ENCODE results near the gene NUBP1. TPM values are rescaled to one million over a fixed set of nuclear protein-coding genes. Genes with fewer than 3 reads are reported as not detected.
"Not testable (repeated sequence)": the region's sequence is repeated elsewhere in the genome, so short reads cannot be mapped to it uniquely, and the experiment has no call there.

The NUBP1 gene
- total RNA-seq, 1 donor from 2014 or later, result 20.0 TPM

DNA sequence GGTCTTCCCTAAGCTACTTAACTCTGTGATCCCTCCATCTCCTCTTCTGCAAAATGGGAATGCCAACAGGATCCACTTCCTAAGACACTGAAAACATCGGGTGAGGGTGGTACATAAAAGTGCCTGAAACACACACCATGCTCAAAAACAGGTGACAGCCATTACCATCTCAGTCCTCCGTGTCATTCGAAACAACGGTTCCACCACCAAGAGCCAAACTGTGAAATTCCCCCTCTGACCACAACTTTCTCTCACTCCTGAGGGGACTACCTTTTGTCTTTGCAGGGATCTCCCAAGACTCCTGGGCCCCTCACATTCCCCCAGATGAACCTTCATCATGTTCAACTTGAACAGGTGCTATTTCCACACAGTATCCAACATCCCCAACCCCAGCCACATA is 37.0 kb downstream of the NUBP1 start:
- no peak overlapping the region for H3K27ac Mint-ChIP-seq (ENCODE audit: unreplicated experiment)
- DNase-seq (ENCODE audit: low spot score), result no peak
- TF ChIP-seq, protein P1, sequence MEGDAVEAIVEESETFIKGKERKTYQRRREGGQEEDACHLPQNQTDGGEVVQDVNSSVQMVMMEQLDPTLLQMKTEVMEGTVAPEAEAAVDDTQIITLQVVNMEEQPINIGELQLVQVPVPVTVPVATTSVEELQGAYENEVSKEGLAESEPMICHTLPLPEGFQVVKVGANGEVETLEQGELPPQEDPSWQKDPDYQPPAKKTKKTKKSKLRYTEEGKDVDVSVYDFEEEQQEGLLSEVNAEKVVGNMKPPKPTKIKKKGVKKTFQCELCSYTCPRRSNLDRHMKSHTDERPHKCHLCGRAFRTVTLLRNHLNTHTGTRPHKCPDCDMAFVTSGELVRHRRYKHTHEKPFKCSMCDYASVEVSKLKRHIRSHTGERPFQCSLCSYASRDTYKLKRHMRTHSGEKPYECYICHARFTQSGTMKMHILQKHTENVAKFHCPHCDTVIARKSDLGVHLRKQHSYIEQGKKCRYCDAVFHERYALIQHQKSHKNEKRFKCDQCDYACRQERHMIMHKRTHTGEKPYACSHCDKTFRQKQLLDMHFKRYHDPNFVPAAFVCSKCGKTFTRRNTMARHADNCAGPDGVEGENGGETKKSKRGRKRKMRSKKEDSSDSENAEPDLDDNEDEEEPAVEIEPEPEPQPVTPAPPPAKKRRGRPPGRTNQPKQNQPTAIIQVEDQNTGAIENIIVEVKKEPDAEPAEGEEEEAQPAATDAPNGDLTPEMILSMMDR (IDR thresholded peaks at IDR 0.05), result no peak
- no peak overlapping the region for H3K4me3 Mint-ChIP-seq (ENCODE audit: unreplicated experiment)
- peaks cover 20% of the 10 kb centered on the region for H3K27me3 Mint-ChIP-seq (ENCODE audit: low read depth)
- no peaks in the 10 kb centered on the region for H3K9me3 Mint-ChIP-seq (ENCODE audit: low read depth)
- no peaks in the 10 kb centered on the region for H3K36me3 Mint-ChIP-seq (ENCODE audit: low read depth)
- H3K4me1 Mint-ChIP-seq (ENCODE audit: low read depth), result no peaks in the 10 kb centered on the region

DNA sequence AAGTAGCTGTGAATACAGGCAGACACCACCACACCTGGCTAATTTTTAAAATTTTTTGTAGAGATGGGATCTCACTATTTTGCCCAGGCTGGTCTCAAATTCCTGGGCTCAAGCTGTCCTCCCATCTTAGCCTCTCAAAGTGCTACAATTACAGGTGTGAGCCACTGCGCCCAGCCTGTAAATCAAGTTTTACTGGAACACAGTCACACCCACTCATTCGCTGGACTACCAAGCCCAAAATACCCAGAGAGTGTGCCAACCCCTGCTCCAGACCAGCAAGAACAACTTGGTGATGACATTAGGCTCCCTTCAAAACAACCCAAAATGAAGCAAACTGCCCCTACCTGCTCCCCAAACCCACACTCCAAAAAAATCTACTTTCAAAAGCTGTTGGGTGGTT is 39.0 kb downstream of the NUBP1 start:
- Mint-ChIP-seq H3K27ac (ENCODE audit: unreplicated experiment) (no peak overlapping the region), H3K4me1 (ENCODE audit: low read depth) (no peaks in the 10 kb centered on the region), H3K27me3 (ENCODE audit: low read depth) (peaks cover 25% of the 10 kb centered on the region), H3K4me3 (ENCODE audit: unreplicated experiment) (no peak overlapping the region), H3K36me3 (ENCODE audit: low read depth) (no peaks in the 10 kb centered on the region), H3K9me3 (ENCODE audit: low read depth) (no peaks in the 10 kb centered on the region)
- DNase-seq (ENCODE audit: low spot score), result no peak
- TF ChIP-seq, protein P1 (IDR thresholded peaks at IDR 0.05), result no peak

DNA sequence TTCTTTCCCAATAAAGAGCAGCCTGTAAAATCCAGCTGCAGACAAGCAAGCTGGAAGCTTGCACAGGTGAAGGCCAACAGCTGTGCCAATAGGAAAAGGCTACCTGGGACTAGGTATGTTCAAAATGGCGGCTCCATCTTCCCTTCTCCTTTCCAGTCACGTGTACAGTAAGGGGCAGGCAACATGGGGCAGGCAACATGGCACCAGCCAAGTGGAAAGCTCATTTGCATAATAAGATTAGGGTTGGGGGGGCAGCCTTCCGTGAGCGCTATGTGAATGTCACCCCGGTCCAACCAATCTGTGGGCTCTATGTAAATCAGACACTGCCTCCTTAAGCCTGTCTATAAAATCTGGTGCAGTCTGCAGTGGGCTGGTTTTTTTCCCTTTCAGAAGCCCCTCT is 43.7 kb downstream of the NUBP1 start:
- Mint-ChIP-seq H3K9me3 (ENCODE audit: low read depth) (no peaks in the 10 kb centered on the region), H3K27me3 (ENCODE audit: low read depth) (peaks cover 23% of the 10 kb centered on the region), H3K36me3 (ENCODE audit: low read depth) (no peaks in the 10 kb centered on the region), H3K4me3 (ENCODE audit: unreplicated experiment) (no peak overlapping the region), H3K27ac (ENCODE audit: unreplicated experiment) (no peak overlapping the region), H3K4me1 (ENCODE audit: low read depth) (no peaks in the 10 kb centered on the region)
- TF ChIP-seq, protein P1 (IDR thresholded peaks at IDR 0.05), result no peak
- no peak for DNase-seq (ENCODE audit: low spot score)

DNA sequence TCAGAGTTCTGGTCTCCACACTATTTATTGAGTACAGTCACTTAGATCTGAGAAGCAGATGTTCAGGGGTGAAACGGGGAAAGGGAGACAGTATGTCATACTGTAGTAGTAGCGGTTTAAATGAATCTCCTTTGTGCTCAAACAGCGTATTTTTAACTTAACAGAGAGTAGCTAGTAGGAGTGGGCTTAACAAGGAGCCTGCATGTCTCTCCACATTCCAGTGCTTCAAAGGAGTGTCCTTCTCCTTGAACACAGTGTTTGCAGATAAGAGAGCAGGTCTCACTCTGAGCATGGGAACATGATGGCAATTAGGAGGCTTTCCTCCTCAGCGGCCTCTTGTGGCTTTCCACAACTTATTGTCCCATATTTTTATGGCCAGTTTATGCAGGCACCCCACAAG is 45.0 kb downstream of the NUBP1 start:
- H3K27me3 Mint-ChIP-seq (ENCODE audit: low read depth), result peaks cover 22% of the 10 kb centered on the region
- H3K4me3 Mint-ChIP-seq (ENCODE audit: unreplicated experiment); H3K27ac Mint-ChIP-seq (ENCODE audit: unreplicated experiment): not testable (repeated sequence)

DNA sequence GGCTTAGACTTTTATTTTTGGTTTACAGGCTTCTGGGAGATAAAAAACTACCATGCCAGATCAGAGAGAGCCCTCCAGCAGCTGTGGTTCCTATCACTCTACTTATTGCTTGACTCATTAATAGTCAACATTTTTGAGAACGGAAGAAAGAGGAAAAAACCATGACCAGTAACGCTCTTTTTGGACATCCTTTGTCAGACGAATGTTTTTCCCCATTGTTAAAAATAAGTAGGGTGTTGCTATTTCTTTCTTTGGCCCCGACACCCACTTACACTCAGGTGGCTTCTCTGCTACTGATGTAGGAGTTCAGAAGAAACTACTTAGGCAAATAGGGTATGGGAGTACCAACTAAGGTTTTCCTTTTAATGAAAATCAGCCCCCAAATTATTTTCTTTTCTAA is 47.4 kb downstream of the NUBP1 start:
- H3K4me3 Mint-ChIP-seq (ENCODE audit: unreplicated experiment), result no peak overlapping the region
- H3K9me3 Mint-ChIP-seq (ENCODE audit: low read depth), result no peaks in the 10 kb centered on the region
- H3K4me1 Mint-ChIP-seq (ENCODE audit: low read depth), result no peaks in the 10 kb centered on the region
- DNase-seq (ENCODE audit: low spot score), result no peak
- H3K27ac Mint-ChIP-seq (ENCODE audit: unreplicated experiment), result no peak overlapping the region
- no peaks in the 10 kb centered on the region for H3K36me3 Mint-ChIP-seq (ENCODE audit: low read depth)
- peaks cover 23% of the 10 kb centered on the region for H3K27me3 Mint-ChIP-seq (ENCODE audit: low read depth)
- TF ChIP-seq, protein P1 (IDR thresholded peaks at IDR 0.05), result no peak

More for the DNA sequence above, 45.0 kb downstream of the NUBP1 start:
- DNase-seq (ENCODE audit: low spot score); H3K9me3 Mint-ChIP-seq (ENCODE audit: low read depth); H3K4me1 Mint-ChIP-seq (ENCODE audit: low read depth); H3K36me3 Mint-ChIP-seq (ENCODE audit: low read depth): not testable (repeated sequence)

DNA sequence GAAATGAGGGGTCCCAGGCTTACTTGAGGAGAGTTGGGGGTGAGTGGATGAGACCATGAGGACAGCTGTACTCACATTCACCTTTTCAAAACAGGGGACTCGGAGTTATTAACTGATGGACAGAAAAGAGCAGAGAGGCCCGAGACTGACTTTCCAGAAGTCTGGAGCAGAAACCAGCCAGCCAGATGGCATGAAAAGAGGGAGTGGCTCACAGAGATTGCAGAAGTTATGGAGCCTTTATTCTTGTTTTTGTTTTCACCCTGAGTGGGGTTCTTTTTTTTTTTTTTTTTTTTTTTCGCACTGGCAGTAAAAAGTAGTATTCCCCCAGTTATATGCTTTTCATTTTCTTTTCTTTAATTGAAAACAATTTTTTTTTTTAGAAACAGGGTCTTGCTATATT is 56.1 kb downstream of the NUBP1 start:
- Mint-ChIP-seq H3K9me3 (ENCODE audit: low read depth) (peaks cover 4% of the 10 kb centered on the region), H3K27me3 (ENCODE audit: low read depth) (peaks cover 10% of the 10 kb centered on the region), H3K4me1 (ENCODE audit: low read depth) (no peaks in the 10 kb centered on the region), H3K4me3 (ENCODE audit: unreplicated experiment) (no peak overlapping the region), H3K36me3 (ENCODE audit: low read depth) (no peaks in the 10 kb centered on the region), H3K27ac (ENCODE audit: unreplicated experiment) (no peak overlapping the region)
- TF ChIP-seq, protein P1 (IDR thresholded peaks at IDR 0.05), result no peak
- DNase-seq (ENCODE audit: low spot score), result no peak
